K562 (cell line): ENCODE measurements around the gene TMEM179. TPM values are rescaled to one million over a fixed set of nuclear protein-coding genes. Genes with fewer than 3 reads are reported as not detected.

Experiments used
- ATAC-seq: fragments of 200-7000 bp; cut with Tn5 transposase; 3 replicates; pipeline ENCODE4 v1.9.1; 2020; ENCODE audit warnings: moderate library complexity
- BruUV-seq: library from RNA; stranded (reverse); fragments of 400-500 nt; replicated peaks from 2 replicates; lab custom pipeline; 2021; lab: Mats Ljungman, UMichigan
- CTCF ChIA-PET: fragments of 300-600 bp; formaldehyde crosslinking; extraction: SDS; loops from one replicate; lab custom pipeline; 2021; ENCODE audit warnings: low intra/inter-chr PET ratio; lab: Yijun Ruan, JAX
- POLR2A ChIA-PET: fragments of 300-600, 350-650 bp; sonication (Branson Sonifier 250); formaldehyde crosslinking; extraction: SDS; loops from one replicate; lab custom pipeline; 2021; ENCODE audit warnings: antibody characterized with exemption, inconsistent platforms; lab: Yijun Ruan, JAX
- DNase-seq, 4 experiments: peaks; one replicate each; pipeline versions ENCODE4 v3.0.0 to v3.0.0-alpha.2; 2011 to 2018; ENCODE audit warnings: low spot score in 3 of 4, mixed read lengths in 3 of 4; ENCODE audit errors: extremely low read depth in 1 of 4
- FAIRE-seq: peaks from 2 replicates; lab custom pipeline; 2011; peaks lifted over from hg19 to GRCh38; lab: Jason Lieb, UNC
- H2AFZ ChIP-seq: 2 replicates; pipeline ENCODE4 v1.6.0; 2011; ENCODE audit warnings: low read depth, low read length, control low read depth, inconsistent platforms
- H3K27ac ChIP-seq: fragments of 200-600 bp; 3 replicates; pipeline ENCODE4 v1.8.0; 2011; ENCODE audit warnings: low read depth, mild to moderate bottlenecking, control low read depth, inconsistent platforms, low read length, moderate library complexity, mixed read lengths; ENCODE audit errors: extremely low read depth
- H3K27me3 ChIP-seq, 2 experiments: fragments of 300-600 bp in 1 of 2; 2 replicates in 1 of 2; 3 replicates in 1 of 2; pipeline versions ENCODE4 v1.6.0 to v1.8.0; 2011; ENCODE audit warnings: inconsistent platforms in 2 of 2, low read length in 2 of 2, mild to moderate bottlenecking in 1 of 2, mixed read lengths in 1 of 2, moderate library complexity in 1 of 2; ENCODE audit not compliant: control insufficient read depth in 2 of 2, insufficient read depth in 2 of 2
- H3K36me3 ChIP-seq: fragments of 300-600 bp; 3 replicates; pipeline ENCODE4 v1.8.0; 2011; ENCODE audit warnings: mild to moderate bottlenecking, low read length, inconsistent platforms; ENCODE audit not compliant: control insufficient read depth, insufficient read depth
- H3K4me1 ChIP-seq, 2 experiments: fragments of 200-600 bp in 1 of 2; replicated peaks in 1 of 2; 2 replicates in 1 of 2; 3 replicates in 1 of 2; pipeline versions ENCODE4 v1.5.1 to v1.8.0; 2011; ENCODE audit warnings: inconsistent platforms in 2 of 2, low read length in 2 of 2, mild to moderate bottlenecking in 1 of 2, mixed read lengths in 1 of 2, moderate library complexity in 1 of 2; ENCODE audit not compliant: control insufficient read depth in 2 of 2, insufficient read depth in 2 of 2
- H3K4me2 ChIP-seq: 2 replicates; pipeline ENCODE4 v1.6.1; 2011; ENCODE audit warnings: low read length, control low read depth, inconsistent platforms, mixed read lengths; ENCODE audit not compliant: insufficient read depth
- H3K4me3 ChIP-seq: fragments of 200-600 bp; sonication (generic), shearing (Covaris generic); 2 replicates; pipeline ENCODE4 v1.5.1; 2016; ENCODE audit warnings: control low read depth, inconsistent platforms
- H3K79me2 ChIP-seq: fragments of 200-600 bp; 3 replicates; pipeline ENCODE4 v1.8.0; 2011; ENCODE audit warnings: low read length, inconsistent platforms; ENCODE audit not compliant: control insufficient read depth, insufficient read depth
- H3K9ac ChIP-seq, 2 experiments: 2 replicates each; pipeline versions ENCODE4 v1.6.0 to v1.6.1; 2011; ENCODE audit warnings: low read depth in 2 of 2, low read length in 2 of 2, control low read depth in 1 of 2, inconsistent platforms in 1 of 2, mild to moderate bottlenecking in 1 of 2, mixed read lengths in 1 of 2; ENCODE audit not compliant: insufficient read depth in 1 of 2
- H3K9me1 ChIP-seq: one replicate; pipeline ENCODE4 v1.6.0; 2011; ENCODE audit warnings: inconsistent platforms, mild to moderate bottlenecking, low read length, moderate library complexity; ENCODE audit not compliant: control insufficient read depth, insufficient read depth
- H3K9me3 ChIP-seq: replicated peaks from 2 replicates; pipeline ENCODE4 v1.5.1; 2011; ENCODE audit warnings: low read depth, low read length, inconsistent platforms; ENCODE audit not compliant: control insufficient read depth, insufficient read depth
- H4K20me1 ChIP-seq: replicated peaks from 2 replicates; pipeline ENCODE4 v1.6.1; 2011; ENCODE audit warnings: low read length, inconsistent platforms, mixed read lengths; ENCODE audit not compliant: control insufficient read depth, insufficient read depth
- ARID4B ChIP-seq: sonication (generic); formaldehyde crosslinking; IDR thresholded peaks from 2 replicates; pipeline ENCODE4 v1.8.0; 2022; ENCODE audit warnings: mild to moderate bottlenecking, missing genetic modification reagents
- BDP1 ChIP-seq: IDR thresholded peaks from 3 replicates; pipeline ENCODE4 v1.6.1; 2011; ENCODE audit not compliant: insufficient read length, insufficient read depth
- KDM4B ChIP-seq, 2 experiments: fragments of 450-650 bp in 1 of 2; sonication (generic) in 1 of 2; IDR thresholded peaks; 2 replicates each; pipeline ENCODE4 v1.6.1; 2016 to 2017; ENCODE audit warnings: borderline replicate concordance in 2 of 2, antibody characterized with exemption in 1 of 2, low read depth in 1 of 2, mild to moderate bottlenecking in 1 of 2
- MLLT1 ChIP-seq, 2 experiments: fragments of 450-650 bp; IDR thresholded peaks; 2 replicates each; pipeline ENCODE4 v1.6.1; 2016
- MNT ChIP-seq, 2 experiments: fragments of 450-650 bp; conservative IDR thresholded peaks; 2 replicates each; pipeline ENCODE4 v1.6.1; 2017; ENCODE audit warnings: mild to moderate bottlenecking in 2 of 2, moderate library complexity in 2 of 2
- PCBP1 ChIP-seq: fragments of 200-400 bp; formaldehyde crosslinking; IDR thresholded peaks from 2 replicates; pipeline ENCODE4 v1.6.1; 2018; ENCODE audit warnings: mild to moderate bottlenecking, low read depth, low read length; ENCODE audit not compliant: poor library complexity, severe bottlenecking
- ZNF239 ChIP-seq: fragments of 250-450 bp; sonication (Bioruptor Pico); IDR thresholded peaks from 2 replicates; pipeline ENCODE4 v1.4.0; 2020; ENCODE audit warnings: mild to moderate bottlenecking
- ZNF780A ChIP-seq: fragments of 250-450 bp; sonication (Bioruptor Pico); IDR thresholded peaks from 2 replicates; pipeline ENCODE4 v1.5.0; 2021; ENCODE audit warnings: mild to moderate bottlenecking
- WGBS: fragments of 100-300 bp; shearing (Covaris generic); methylation state at CpG from one replicate; pipeline ENCODE4 v1.1.6; 2016; ENCODE audit warnings: low coverage, mixed read lengths; ENCODE audit not compliant: insufficient coverage; ENCODE audit errors: missing lambda C conversion rate; 5-methylcytosine and 5-hydroxymethylcytosine counted together
- in situ Hi-C: fragments of 300-500 bp; cut with MboI; formaldehyde crosslinking; loops from 4 replicates; pipeline ENCODE4 v1.15.0; 2018; ENCODE audit warnings: inconsistent platforms, mixed read lengths
- intact Hi-C: fragments of 100-400 bp; cut with micrococcal nuclease; formaldehyde crosslinking; loops from 2 replicates; pipeline ENCODE4 v1.14.2; 2022
- polyA plus RNA-seq, 8 experiments: library from polyadenylated mRNA; depleted of rRNA in 4 of 8; stranded (reverse) in 5 of 8; unstranded in 3 of 8; fragments of >200 nt; fragmentation: Nextera tagmentation in 2 of 8; fragmentation: Illumina TruSeq in 1 of 8; extraction: Ambion mirVana in 2 of 8; extraction: Trizol in 1 of 8; gene quantifications; 2 replicates each; pipeline versions ENCODE4 v1.2.1 to v1.2.3, GENCODE V29; 2011 to 2014; ENCODE audit warnings: inconsistent platforms in 1 of 8, missing spikeins in 1 of 8
- total RNA-seq, 7 experiments: library from RNA; depleted of rRNA in 6 of 7; stranded (reverse); fragments of >200 nt in 6 of 7; fragmentation: Illumina TruSeq in 2 of 7; extraction: Trizol in 2 of 7; gene quantifications; 2 replicates each; pipeline versions ENCODE4 v1.2.1 to v1.2.3, GENCODE V29; 2011 to 2021; ENCODE audit warnings: low replicate concordance in 1 of 7

The TMEM179 gene
- total and polyA plus RNA-seq, 9 of the 15 experiments (the other 6 are each of a cell fraction or from before 2014, with no cell fraction given): not detected

GRCh38 chr14:104611881-104612280, 7.3 kb upstream of the TMEM179 start (continued):
- TF ChIP-seq MLLT1 (IDR thresholded peaks at IDR 0.05) (no peak), PCBP1 (no peak), KDM4B (IDR thresholded peaks at IDR 0.05; ENCODE audit: borderline replicate concordance in 2 of 2, low read depth in 1 of 2) (no peak)

- H3K4me3 ChIP-seq: no peak overlapping the region
- H3K9me1 ChIP-seq: no peaks in the 10 kb centered on the region
- 5% methylated on average over 3 of the region's 4 CpGs for WGBS
- H3K9ac ChIP-seq: no peak overlapping the region; a peak in 1 of 4 replicates
- DNase-seq: no peak
- CTCF ChIA-PET: no interaction called here
- ATAC-seq: no peak
- H3K9me3 ChIP-seq: no peaks in the 10 kb centered on the region
- H3K36me3 ChIP-seq: no peaks in the 10 kb centered on the region
- H3K27ac ChIP-seq: no peak overlapping the region
- no peak for TF ChIP-seq MNT (conservative IDR thresholded peaks at IDR 0.05)
- no peak for TF ChIP-seq ARID4B
- TF ChIP-seq ZNF780A (CRISPR knock-in tag): no peak
- no peak for TF ChIP-seq BDP1
- TF ChIP-seq ZNF239 (CRISPR knock-in tag): no peak
- no TSS peak for BruUV-seq
- in situ Hi-C loops (no loop called here), intact Hi-C loops (no loop called here)
- POLR2A ChIA-PET: no interaction called here
- H3K4me1 ChIP-seq: no peaks in the 10 kb centered on the region
- no peaks in the 10 kb centered on the region for H4K20me1 ChIP-seq
- FAIRE-seq: no peak
- no peak overlapping the region for H3K4me2 ChIP-seq
- H2AFZ ChIP-seq: no peak overlapping the region
- H3K79me2 ChIP-seq: no peaks in the 10 kb centered on the region
- peaks cover 0 to 7% of the 10 kb centered on the region in 2 experiments; a peak in 1 of 5 replicates for H3K27me3 ChIP-seq
Measured at GRCh38 chr14:104610749-104611310, 6.3 kb upstream of the TMEM179 start.
